GM11168 (cell line): ENCODE measurements around the gene KIAA0825.

Source experiments
- in situ Hi-C: fragments of 300-500 bp; cut with MboI; formaldehyde crosslinking; loops from one replicate; pipeline ENCODE4 v1.12.0; 2022; ENCODE audit warnings: low sequenced_read_pairs; ENCODE audit not compliant: unreplicated experiment

KIAA0825 gene

DNA sequence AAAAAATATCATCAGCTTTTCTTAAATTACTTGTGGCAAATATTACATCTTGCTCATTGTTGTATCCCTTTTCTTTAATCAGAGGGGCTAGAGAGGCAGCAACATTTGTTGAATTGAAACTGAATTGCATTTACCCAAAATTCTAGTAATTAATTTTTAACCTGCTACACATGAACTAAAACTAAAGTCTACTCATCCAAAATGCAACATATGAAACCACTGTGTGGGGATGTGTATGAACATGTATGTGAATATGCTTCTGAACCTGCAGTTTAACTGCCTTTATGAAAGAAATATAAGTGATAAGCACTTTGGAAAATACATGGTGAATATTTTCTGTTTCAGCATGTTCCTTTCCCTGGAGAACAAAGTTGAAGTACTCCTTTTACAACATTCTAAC is 158.5 kb downstream of the KIAA0825 start:
- in situ Hi-C loops, result no loop called here

DNA sequence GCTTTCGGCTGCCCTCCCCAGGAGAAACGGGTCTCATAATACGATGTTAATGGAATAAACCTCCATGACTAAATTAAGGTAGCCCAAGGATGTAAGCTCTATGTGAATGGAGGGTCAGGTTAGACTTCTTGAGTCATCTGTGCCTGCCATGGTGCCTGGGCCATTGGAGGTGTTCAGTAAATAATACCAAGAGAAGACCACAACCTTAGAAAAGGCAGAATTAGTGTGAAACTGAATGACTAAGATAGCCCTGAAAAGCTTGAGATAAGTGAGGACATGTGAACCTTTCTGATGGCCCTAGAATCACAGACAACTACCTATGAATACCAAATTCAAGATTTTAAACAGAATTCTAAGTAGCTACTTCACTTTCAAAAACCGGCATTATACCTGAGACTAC is 160.6 kb downstream of the KIAA0825 start:
- in situ Hi-C loops, result no loop called here

DNA sequence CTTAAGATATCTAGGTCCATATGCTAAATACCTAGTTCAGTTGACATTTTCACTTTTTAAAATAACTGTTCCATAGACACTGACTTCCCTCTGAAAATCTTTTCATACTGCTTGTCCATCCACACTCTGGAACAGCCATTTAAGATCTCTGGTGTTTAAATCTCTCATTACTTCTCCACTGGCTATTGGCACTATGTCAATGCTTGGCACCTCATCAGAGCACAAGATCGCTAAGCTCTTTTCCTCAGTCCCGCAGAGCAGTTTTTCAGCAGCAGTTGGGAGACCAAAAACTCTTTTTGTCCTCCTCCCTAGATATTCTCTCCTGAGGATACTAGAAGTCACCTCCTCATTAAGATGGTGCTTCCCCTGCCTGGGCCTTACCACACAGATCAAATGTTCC is 172.7 kb downstream of the KIAA0825 start:
- in situ Hi-C loops, result no loop called here

DNA sequence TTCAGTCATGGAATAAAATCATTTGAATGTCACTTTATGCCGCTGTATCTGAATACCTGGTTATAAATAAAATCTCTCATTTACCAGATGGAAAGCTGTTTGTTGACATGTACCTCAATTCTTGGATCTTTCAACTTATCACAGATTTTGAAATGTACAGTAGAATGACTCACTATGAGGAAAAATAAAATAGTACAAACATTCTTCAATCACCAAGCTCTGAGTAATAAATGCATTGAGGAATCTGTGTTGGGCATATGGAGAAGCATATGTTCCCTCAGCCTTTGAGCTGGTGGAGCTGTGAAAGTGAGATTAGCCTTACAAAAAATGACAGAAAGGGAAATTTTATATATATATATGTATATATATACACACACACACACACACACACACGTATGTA is 175.4 kb downstream of the KIAA0825 start:
- in situ Hi-C loops, result no loop called here

DNA sequence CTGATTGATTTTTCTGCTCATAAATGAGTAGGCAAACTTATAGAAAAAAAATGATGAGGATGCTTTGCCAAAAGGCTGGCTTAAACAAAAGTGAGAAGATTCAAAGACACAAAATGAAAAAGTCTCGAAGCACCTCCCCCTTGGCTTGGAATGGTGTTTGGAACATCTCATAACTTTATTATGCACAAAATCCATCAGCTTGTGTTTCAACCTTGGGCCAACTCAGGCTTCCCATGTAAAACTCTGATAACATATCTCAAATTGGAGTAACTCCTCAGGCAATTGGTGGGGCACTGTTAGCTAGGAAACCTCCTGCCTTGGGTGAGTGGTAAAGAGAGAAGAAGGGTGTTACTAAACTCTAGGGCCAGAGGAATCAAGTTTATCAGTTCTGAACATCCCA is 176.3 kb downstream of the KIAA0825 start:
- in situ Hi-C loops, result no loop called here

DNA sequence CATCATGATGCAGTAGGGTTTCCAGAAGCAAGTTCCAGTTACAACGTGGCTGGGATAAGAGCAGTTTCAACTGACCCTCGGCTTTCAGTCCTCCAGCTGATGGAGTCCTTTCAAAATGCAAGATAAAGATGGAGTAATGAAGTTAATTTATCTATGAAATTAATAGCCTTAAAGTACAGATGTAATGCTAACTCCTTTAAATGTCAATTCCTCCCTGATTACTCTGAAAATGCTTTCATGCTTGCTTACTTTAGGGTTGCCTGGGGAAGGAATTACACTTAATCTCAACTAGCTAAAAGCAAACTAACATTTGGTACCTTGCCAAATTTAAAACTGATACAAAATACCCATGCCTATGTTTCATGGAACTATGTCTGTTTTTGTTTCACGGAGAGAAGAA is 178.4 kb downstream of the KIAA0825 start:
- in situ Hi-C loops, result no loop called here

DNA sequence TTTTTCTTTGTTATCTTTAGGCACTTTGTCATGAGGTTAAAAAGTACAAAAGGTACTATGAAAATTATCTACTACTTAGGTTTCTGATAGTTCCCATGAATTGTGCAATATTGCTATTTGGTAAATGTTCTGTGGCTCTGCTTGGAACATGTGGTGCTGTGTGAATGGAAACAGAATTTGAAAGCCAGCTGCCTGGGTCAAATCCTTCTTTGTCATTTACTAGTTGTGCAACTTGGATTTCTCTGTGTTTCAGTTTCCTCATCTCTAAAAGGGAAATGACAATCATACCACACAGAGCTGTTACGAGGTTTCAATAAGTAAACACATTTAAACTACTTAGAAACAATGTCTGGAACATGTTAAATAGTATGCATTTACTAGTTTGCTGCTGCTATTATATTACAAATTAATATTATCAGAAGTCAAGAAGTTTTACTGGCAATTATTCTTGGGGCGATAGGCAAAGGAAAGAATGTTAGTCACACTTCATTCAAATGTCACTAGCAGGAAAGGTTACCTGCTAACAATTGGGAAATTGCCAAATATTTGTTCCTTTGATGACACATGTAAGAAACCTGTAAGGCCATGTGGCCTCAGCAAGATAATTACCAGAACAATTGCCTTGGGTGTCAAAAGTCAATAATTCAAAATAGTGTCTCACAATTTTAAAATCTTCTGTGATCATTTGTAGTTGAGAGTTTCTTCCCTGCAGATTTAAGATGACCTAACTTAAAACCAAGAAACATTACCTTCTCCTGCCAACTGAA is 184.8 kb downstream of the KIAA0825 start:
- in situ Hi-C loops, result no loop called here

DNA sequence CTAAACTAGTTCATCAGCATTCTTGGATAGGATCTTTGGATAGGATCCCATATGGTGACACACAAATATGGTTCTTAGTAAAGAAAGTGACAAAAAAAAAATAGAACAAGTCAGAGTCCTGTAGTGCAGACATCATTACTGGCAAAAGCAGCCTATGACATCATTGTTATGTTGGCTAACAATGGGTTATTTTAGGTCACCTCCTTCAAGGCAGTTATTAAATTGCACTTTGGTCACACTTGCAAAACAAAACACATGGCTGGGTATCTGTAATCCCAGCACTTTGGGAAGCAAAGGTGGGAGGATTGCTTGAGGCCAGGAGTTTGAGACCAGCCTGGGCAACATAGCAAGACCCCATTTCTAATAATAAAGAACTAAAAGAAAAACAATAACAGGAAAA is 185.9 kb downstream of the KIAA0825 start:
- in situ Hi-C loops, result no loop called here

DNA sequence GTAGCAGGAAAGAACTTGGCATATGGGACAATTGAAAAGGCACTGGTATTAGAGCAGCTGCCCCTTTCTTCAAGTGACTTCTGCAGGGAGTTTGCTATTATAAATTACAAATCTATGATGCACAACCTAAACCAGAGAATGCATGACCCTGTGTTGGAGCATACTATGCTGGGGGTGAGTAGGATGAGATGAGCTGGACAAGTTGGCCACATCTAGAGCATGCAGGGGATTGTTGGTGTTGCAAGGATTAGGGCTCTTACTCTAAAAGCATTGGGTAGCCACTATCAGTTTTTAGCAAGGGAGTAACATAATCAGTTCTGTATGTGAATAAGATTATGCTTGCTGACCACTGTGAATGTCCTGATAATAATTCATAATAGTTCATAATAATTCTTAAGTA is 186.7 kb downstream of the KIAA0825 start:
- in situ Hi-C loops, result no loop called here

DNA sequence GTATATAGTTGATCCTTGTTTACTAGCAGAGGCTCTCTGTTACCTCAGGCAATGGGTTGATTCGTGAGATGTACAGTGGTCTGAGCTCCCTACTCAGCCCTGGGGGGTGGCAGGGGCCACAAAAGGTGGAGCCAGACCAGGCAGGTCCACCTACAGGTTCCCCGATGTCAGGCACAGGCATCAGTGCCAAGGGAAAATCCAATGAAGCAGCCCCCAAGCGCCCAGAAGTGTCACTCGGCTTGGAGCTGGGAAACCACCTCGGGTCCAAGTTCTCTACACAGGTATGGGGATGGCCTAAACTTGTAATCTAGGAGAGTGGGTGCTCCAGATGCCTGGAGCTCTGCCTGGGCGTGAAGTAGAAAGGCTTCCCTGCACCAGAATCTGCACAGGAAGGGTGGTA is 188.8 kb downstream of the KIAA0825 start:
- in situ Hi-C loops, result no loop called here

DNA sequence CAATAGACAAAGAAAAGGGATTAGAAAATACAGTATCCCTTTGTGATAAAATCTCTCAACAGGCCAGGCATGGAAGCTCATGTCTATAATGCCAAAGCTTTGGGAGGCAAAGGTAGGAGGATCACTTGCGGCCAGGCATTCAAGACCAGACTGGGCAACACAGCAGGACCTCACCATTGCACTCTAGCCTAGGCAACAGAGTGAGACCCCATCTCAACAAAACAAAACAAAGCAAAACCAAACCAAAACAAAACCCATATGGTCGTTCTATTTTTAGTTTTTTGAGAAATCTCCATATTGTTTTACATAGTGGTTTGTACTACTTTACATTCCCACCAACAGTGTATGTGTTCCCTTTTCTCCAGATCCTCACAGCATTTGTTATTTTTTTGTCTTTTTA is 193.0 kb downstream of the KIAA0825 start:
- in situ Hi-C loops, result no loop called here

DNA sequence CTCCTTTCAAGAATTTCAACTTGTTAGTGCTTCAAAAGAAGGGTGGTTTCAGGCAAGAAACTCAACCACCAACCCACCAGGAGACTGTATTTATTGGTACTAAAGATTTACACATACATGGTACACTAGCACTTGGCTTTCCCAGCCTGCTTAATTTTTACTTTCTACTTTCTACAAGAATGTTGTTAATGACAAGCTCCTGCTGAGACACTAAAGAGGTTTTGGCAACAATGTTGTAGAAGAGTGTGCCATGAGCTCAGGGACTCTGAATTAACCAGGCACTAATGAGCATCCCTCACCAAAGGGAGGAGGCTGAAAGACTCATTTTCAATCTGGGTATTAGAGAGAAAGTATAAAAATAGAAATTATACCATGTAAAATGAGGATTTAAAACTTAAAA is 195.0 kb downstream of the KIAA0825 start:
- in situ Hi-C loops, result no loop called here

DNA sequence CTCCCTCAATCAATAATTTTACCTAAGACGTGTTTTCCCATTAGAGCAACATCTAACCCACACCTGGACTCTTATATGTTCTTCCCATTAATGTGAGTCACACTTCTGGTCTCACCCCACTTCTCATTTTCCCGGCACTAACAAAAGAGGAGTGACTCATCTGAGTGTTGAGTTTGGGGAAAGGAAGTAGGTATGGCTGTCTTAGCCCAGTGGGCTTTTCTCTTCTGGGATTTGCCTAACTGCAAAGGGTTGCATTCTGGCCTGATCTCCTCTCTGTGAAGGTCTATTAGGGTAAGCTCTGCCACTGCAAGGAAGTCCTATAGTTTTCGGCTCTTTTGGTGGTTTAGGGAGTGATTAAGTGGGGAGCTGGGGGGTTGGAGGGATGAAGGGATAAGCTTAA is 195.6 kb downstream of the KIAA0825 start:
- in situ Hi-C loops, result no loop called here

DNA sequence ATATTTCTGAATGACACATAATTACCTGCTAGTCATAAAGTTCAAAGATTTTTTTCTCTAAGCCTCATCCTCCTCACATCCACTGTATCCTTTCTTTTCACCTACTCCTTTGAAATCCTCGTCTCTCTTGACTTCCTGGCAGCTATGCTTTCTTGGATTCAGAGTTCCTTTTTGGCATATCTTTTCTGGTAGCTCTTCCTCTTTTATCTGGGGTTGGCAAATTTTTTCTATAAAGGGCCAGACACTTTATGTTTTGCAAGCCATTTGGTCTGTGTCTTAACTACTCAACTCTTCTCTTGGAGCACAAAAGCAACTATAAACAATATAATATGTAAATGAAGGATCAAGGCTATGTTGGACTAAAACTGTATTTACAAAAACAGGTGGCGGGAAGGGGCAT is 197.5 kb downstream of the KIAA0825 start:
- in situ Hi-C loops, result no loop called here

DNA sequence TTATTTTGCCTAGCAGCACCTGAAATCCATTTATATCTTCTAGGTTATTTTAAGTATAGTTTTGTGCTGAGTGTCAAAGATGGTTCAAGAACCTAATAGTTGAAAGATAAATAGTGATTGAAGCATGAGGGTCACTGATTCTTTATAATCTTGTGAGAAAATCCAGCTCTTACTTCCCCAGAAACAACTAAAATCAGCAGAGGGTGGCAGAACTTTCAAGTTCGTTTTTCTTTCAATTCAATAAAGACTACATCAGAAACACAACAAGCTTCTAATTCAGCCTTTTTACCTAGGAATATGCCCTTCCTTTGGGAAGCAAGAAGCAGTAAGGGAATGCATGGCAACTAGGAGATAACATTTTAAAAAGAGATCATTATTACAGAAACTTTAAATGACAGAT is 202.6 kb downstream of the KIAA0825 start:
- in situ Hi-C loops, result no loop called here

DNA sequence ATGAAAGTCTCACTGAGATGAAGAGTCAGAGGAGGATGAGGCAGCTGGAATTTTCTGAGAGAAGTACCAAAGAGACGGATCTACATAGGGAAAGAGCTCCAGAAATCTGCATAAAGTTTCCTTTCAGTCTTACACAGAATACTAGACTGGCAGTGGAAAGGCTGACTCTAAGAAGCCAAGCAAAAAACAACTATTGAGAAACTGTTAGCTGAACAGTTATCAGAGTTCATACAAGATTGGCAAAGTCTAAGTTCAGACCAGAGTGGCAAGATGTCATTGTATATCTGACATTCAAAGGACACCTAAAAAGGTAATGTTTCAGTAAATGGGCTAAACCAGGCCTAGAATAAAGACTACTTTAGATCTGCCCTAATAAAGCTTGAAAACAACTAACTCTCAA is 209.0 kb downstream of the KIAA0825 start:
- in situ Hi-C loops, result no loop called here

DNA sequence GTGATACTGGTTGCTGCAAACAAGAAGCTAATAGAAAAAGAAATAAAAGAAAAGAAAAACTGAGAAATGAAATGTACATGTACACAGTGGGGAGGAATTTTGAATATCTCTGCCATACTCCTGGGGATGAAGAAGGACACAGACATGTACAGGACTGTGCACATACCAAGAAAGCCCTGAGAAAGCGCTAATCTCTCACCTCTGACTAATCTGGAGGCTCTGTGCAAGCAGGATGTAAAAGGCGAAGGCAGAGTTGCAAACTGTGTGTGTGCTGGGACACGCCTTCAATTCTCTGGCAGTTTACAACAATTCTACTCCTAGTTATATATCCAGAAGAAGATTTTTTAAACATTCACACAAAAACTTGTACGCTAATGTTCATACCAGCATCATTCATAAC is 211.4 kb downstream of the KIAA0825 start:
- in situ Hi-C loops, result no loop called here

DNA sequence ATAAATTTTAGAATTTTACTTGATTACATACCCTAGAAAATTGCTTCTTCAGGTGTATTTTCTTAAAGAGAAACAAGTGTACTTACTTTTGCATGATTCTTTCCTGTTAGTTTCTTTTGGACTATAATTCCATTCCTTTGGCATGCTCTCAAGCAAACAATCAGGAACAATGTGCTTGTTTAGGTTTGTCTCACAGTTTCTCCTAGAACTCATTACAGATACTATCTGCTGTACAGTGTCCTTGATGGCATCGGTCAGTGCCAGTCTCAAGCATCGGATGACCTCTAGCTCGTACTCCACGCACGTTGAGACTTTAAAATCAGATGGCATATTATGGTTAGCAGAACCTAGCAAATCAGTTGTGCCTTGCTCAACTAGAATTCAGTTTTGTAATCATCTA is 214.9 kb downstream of the KIAA0825 start:
- in situ Hi-C loops, result no loop called here

DNA sequence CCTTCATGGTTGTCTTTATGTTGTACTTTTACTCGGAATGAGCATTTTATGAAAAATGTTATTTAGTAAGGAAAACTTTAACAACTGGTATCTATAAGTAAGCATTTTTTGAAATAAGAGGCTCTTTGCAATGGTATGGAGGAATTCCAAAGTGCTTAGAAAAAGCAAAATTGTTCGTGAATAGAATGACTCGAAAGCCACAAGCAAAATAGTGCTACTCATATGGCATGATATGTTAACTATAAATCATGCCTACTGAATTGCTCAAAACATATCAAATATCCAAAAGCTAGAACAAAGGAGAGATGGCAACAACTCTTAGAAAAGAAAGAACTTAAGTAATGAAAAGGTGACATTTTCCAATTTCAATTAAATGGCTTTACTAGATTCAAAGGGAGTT is 216.3 kb downstream of the KIAA0825 start:
- in situ Hi-C loops, result no loop called here

DNA sequence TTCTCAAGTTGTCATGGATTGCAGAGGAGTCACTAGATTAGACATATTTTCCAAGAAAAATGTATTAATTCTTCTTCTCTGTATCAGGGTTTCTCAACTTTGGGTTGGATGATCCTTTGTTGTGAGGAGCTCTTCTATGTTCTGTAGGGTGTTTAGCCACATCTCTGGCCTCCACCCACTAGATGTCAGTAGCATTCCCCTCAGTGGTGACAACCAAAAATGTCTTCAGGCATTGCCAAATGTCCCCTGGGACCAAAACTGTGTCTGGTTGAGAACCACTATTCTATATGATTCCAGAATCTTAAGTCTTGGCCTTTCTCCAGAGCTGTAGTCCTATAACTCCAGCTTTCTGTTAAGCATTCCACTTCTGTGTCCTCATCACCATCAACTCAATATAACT is 220.9 kb downstream of the KIAA0825 start:
- in situ Hi-C loops, result no loop called here

DNA sequence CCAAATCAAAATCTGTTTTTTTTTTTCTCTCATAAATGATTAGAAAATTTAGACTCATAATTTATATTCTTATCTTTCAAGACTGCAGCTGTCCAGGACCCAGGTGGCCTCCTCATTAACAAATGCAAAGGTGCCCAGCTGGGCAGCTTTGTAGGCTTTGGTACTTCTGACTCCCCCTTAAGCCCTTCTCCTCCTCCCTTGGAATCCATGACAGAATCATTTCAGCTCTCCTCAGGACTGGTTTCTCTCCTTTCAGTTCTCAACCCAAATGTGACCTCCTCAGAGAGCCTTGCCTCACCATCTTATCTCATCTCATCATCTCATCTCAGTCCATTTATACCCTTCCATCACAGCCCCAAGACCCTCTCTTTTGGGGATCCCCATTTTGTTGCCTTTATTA is 221.7 kb downstream of the KIAA0825 start:
- in situ Hi-C loops, result no loop called here

DNA sequence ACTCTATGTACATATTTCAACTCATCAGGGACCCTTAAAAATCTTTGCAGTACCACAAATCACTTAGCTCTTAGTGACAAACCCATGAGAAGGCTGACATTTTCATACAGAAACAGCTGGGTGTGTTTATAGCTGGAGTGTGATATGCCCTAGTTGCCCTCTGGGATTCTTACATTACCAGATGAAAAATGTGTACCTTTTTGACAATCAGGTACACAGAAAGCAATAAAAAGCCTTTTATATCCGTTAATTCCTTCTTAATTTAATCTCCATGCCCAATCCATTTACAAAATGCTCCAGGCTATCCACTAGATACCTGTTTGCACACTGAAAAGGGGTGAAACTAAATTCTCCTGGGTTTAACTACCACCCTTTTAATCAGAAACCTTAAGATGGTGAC is 222.9 kb downstream of the KIAA0825 start:
- in situ Hi-C loops, result no loop called here

DNA sequence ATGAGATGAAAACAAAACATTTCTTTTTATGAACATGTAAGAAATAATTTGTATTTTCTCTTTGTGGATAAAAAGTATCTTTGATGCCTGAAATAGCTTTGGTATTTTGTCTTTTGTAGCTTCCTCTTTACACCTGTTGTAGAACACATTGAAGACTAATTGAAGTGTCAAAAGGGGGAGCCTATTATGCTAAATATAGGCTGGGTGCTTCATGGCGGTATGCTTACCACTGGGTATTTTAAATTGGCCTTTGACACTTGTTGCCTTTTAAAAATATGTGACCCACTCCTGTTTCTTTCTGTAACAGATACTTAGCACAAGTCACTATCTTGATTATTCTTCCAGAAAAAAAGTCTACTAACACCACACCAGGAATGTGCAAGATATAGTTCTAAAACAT is 226.4 kb downstream of the KIAA0825 start:
- in situ Hi-C loops, result no loop called here
